Tibial artery (tissue), 4 donors: ENCODE measurements around the gene PPIB.

Experiments
- DNase-seq, 2 donors: peaks; one replicate each; pipeline ENCODE4 v3.0.0-alpha.2; 2019
- H3K27ac ChIP-seq, 2 donors: fragments of 200-600 bp; sonication (generic) in 1 of 2; 1 replicate in 1 of 2; 2 replicates in 1 of 2; pipeline ENCODE4 v1.5.1; 2018 to 2019; ENCODE audit warnings: mild to moderate bottlenecking in 1 of 2
- H3K27me3 ChIP-seq, 2 donors: fragments of 200-600 bp; sonication (generic) in 1 of 2; one replicate each; pipeline versions ENCODE4 v1.5.1 to v1.6.0; 2016 to 2019
- H3K36me3 ChIP-seq, 3 donors: fragments of 200-600 bp; sonication (generic) in 2 of 3; one replicate each; pipeline ENCODE4 v1.5.1; 2016 to 2019; ENCODE audit warnings: mild to moderate bottlenecking in 2 of 3
- H3K4me1 ChIP-seq, 4 donors: fragments of 200-600 bp; sonication (generic) in 2 of 4; 1 replicate in 3 of 4; 2 replicates in 1 of 4; pipeline ENCODE4 v1.5.1; 2016 to 2019
- H3K4me3 ChIP-seq, 2 donors: fragments of 200-600 bp; sonication (generic) in 1 of 2; 1 replicate in 1 of 2; 2 replicates in 1 of 2; pipeline ENCODE4 v1.5.1; 2018 to 2019; ENCODE audit warnings: mild to moderate bottlenecking in 2 of 2
- H3K9me3 ChIP-seq, 3 donors: fragments of 200-600 bp; sonication (generic) in 1 of 3; one replicate each; pipeline ENCODE4 v1.5.1; 2016 to 2019
- intact Hi-C: fragments of 100-400 bp; cut with DNase I; formaldehyde crosslinking; loops from one replicate; pipeline ENCODE4 v1.15.0; 2023; ENCODE audit warnings: low total_unique reads
- TF ChIP-seq, protein P1 (sequence below), 2 experiments: fragments of 200-600 bp in 1 of 2; fragments of 450-650 bp in 1 of 2; IDR thresholded peaks; one replicate each; pipeline ENCODE4 v1.5.1; 2017 to 2019; ENCODE audit warnings: antibody characterized with exemption in 2 of 2, mild to moderate bottlenecking in 1 of 2, moderate library complexity in 1 of 2

PPIB gene

DNA sequence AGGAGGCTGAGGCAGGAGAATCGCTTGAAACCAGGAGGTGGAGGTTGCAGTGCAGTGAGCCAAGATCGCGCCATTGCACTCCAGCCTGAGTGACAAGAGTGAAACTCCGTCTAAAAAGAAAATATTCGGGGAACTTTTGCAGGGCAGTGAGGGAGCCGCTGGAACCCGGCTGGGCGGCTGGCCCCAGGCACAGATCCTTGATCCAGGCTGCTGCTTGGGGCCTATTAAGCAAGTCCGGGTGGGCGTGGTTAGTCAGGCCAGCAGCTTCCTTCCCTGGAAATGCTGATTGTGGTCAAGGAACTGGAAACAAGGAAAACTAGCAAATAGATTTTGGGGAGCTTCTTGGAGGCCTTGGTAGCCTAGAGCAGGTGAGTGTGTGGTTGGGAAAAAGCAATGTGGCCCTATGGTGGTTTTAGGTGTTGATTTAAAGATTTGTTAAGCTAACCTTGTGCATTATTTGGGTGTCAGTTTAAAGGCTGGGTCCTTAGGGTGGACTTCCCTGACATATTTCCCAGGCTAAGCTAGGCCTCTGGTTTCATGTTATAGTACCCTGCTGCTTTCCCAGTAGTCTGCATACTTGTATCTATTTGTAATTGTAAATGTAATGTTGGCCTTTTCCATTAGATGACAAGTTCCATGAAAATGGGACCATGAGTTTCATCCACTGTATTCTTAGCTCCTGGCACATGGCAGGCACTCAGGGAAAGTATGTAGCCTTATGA lies 29.0 kb downstream of the PPIB start:
- no peak for DNase-seq
- intact Hi-C loops, result no loop called here
- no peak overlapping the region for H3K4me3 ChIP-seq
- H3K9me3 ChIP-seq, result no peaks in the 10 kb centered on the region
- TF ChIP-seq, protein P1, sequence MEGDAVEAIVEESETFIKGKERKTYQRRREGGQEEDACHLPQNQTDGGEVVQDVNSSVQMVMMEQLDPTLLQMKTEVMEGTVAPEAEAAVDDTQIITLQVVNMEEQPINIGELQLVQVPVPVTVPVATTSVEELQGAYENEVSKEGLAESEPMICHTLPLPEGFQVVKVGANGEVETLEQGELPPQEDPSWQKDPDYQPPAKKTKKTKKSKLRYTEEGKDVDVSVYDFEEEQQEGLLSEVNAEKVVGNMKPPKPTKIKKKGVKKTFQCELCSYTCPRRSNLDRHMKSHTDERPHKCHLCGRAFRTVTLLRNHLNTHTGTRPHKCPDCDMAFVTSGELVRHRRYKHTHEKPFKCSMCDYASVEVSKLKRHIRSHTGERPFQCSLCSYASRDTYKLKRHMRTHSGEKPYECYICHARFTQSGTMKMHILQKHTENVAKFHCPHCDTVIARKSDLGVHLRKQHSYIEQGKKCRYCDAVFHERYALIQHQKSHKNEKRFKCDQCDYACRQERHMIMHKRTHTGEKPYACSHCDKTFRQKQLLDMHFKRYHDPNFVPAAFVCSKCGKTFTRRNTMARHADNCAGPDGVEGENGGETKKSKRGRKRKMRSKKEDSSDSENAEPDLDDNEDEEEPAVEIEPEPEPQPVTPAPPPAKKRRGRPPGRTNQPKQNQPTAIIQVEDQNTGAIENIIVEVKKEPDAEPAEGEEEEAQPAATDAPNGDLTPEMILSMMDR (IDR thresholded peaks at IDR 0.05), result no peak
- no peak overlapping the region for H3K27ac ChIP-seq
- peaks cover 96 to 100% (median 97%) of the 10 kb centered on the region in 3 donors for H3K36me3 ChIP-seq
- no peaks in the 10 kb centered on the region for H3K4me1 ChIP-seq
- no peaks in the 10 kb centered on the region for H3K27me3 ChIP-seq

DNA sequence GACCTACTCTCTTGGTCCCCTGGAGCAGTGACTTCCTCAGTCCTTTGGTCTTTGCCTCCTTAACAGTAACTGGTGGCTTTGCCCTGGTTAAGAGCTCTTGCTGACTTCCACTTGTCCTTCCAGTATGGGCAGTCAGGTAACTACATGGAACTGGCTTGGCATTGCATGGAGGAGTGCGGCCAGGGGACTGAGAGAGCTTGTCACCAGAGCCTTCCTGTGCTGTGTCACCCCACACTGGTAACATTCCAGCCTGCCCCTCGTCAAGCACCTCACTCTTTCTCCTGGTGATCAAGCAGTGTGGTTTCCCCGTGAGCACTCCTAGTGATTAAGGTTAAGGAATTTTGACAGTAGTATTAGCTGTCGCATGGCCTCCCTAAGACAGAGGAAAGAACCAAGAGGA lies 30.6 kb downstream of the PPIB start:
- no peak for DNase-seq
- peaks cover 96 to 100% (median 100%) of the 10 kb centered on the region in 3 donors for H3K36me3 ChIP-seq
- H3K9me3 ChIP-seq, result no peaks in the 10 kb centered on the region
- H3K27ac ChIP-seq, result no peak overlapping the region
- no peaks in the 10 kb centered on the region for H3K4me1 ChIP-seq
- no peaks in the 10 kb centered on the region for H3K27me3 ChIP-seq
- TF ChIP-seq, protein P1 (IDR thresholded peaks at IDR 0.05), result no peak
- no peak overlapping the region for H3K4me3 ChIP-seq
- intact Hi-C loops, result no loop called here

DNA sequence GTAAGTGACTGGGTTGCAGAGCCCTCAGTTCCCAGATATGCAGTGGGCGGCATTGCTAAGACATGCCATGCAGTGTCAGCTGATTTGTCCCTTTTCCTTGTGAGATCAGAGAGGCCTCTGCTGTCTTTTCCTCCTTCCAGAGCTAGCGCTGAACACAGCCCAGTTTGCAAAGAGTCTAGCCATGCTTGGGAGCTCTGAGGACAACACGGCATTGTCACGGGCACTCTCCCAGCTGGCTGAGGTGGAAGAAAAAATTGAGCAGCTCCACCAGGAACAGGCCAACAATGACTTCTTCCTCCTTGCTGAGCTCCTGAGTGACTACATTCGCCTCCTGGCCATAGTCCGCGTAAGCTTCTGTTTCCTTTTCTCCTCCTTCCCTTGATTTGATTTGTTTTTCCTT lies 31.3 kb downstream of the PPIB start:
- Histone ChIP-seq H3K27me3 (no peaks in the 10 kb centered on the region), H3K4me1 (no peaks in the 10 kb centered on the region), H3K9me3 (no peaks in the 10 kb centered on the region), H3K4me3 (no peak overlapping the region), H3K27ac (no peak overlapping the region), H3K36me3 (peaks cover 96 to 100% (median 100%) of the 10 kb centered on the region in 3 donors)
- TF ChIP-seq, protein P1 (IDR thresholded peaks at IDR 0.05), result no peak
- intact Hi-C loops, result no loop called here
- no peak for DNase-seq

DNA sequence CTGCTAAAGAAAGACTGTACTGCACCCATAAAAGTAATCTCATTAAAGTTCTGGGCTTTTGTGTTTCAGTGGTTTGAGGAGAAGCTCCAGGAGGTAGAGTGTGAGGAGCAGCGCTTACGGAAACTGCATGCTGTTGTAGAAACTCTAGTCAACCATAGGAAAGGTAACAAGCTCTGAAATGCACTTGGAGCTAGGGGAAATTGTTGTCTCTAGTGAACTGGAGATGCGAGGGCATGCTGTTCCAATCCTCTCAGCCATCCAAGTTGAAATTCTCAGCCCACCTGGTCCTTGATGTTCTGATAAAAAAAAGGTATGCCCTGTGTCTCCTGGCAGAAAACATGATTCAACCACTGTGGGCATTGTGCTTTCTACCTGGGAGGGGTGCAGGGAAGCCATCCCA lies 32.7 kb downstream of the PPIB start:
- peaks cover 96 to 100% (median 99%) of the 10 kb centered on the region in 3 donors for H3K36me3 ChIP-seq
- TF ChIP-seq, protein P1 (IDR thresholded peaks at IDR 0.05), result no peak
- H3K9me3 ChIP-seq, result no peaks in the 10 kb centered on the region
- H3K4me1 ChIP-seq, result no peaks in the 10 kb centered on the region
- no peak for DNase-seq
- H3K27ac ChIP-seq, result no peak overlapping the region
- intact Hi-C loops, result no loop called here
- H3K27me3 ChIP-seq, result no peaks in the 10 kb centered on the region
- H3K4me3 ChIP-seq, result no peak overlapping the region

DNA sequence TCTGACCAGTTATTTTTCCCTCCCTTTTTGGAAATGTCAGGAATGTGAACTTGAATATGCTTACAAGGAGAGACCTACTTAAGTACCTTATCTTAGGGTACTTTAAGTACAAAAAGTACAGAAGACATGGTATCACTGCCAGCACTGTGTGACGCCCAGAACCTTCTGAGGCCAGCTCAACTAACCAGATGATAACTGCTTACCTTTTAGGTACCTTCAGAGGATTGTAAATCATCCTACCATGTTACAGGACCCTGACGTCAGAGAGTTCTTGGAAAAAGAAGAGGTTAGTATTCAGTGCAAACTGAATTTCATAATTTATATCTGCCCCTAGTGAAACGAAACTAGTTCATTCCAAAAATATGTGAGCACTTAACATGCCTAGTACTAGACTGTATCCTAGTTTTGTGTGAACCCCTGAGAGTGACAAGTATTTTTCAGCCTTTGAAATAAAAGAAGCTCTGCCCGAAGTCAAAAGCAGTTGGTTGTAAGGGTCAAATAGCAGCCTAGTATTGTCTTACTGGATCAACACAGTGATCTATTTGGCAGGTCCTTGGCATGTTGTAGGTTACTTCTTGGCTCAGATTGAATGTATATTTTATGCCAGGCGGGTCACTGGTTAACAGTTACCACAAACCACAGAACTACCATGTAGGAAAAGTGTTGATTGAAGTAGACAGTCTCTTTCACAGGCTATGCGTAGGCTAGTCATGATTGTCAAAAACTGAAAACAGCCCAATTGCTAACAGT lies 35.1 kb downstream of the PPIB start:
- Histone ChIP-seq H3K27me3 (no peaks in the 10 kb centered on the region), H3K4me1 (no peaks in the 10 kb centered on the region), H3K4me3 (no peak overlapping the region), H3K9me3 (no peaks in the 10 kb centered on the region), H3K36me3 (peaks cover 96 to 100% (median 96%) of the 10 kb centered on the region in 3 donors), H3K27ac (no peak overlapping the region)
- TF ChIP-seq, protein P1 (IDR thresholded peaks at IDR 0.05), result no peak
- intact Hi-C loops, result no loop called here
- DNase-seq, result no peak
